Progenitor cell of endocrine pancreas (in vitro differentiated cells): ENCODE results near the gene CEPT1. TPM values are rescaled to one million over a fixed set of nuclear protein-coding genes. Genes with fewer than 3 reads are reported as not detected.

Experiments
- DNase-seq: peaks from one replicate; pipeline ENCODE4 v3.0.0; 2021; ENCODE audit warnings: low spot score; ENCODE audit not compliant: unreplicated experiment
- H3K27ac Mint-ChIP-seq: 2 replicates; pipeline ENCODE4 v1.8.0; 2021; ENCODE audit warnings: mild to moderate bottlenecking, moderate library complexity, mixed read lengths
- H3K27me3 Mint-ChIP-seq: 2 replicates; pipeline ENCODE4 v1.8.0; 2021; ENCODE audit warnings: mixed read lengths
- H3K36me3 Mint-ChIP-seq: 2 replicates; pipeline ENCODE4 v1.8.0; 2022; ENCODE audit warnings: mixed read lengths; ENCODE audit not compliant: insufficient read depth
- H3K4me1 Mint-ChIP-seq: 2 replicates; pipeline ENCODE4 v1.8.0; 2021; ENCODE audit warnings: low read depth, mixed read lengths
- H3K4me3 Mint-ChIP-seq: 2 replicates; pipeline ENCODE4 v1.8.0; 2021; ENCODE audit warnings: low read depth, mild to moderate bottlenecking, moderate library complexity, mixed read lengths
- H3K9me3 Mint-ChIP-seq: 2 replicates; pipeline ENCODE4 v1.8.0; 2021; ENCODE audit warnings: low read depth, mixed read lengths
- CTCF ChIP-seq: fragments of 200-600 bp; sonication (generic); IDR thresholded peaks from one replicate; pipeline ENCODE4 v1.5.0; 2021; ENCODE audit warnings: antibody characterized with exemption, mild to moderate bottlenecking; ENCODE audit not compliant: unreplicated experiment
- total RNA-seq: library from RNA; stranded (reverse); gene quantifications from 2 replicates; pipeline ENCODE4 v1.2.1, GENCODE V29; 2021

The CEPT1 gene
- total RNA-seq, 1 donor from 2014 or later, result 35.6 TPM

- TF ChIP-seq CTCF, result no peak
- H3K4me3 Mint-ChIP-seq, result no peak overlapping the region
- H3K9me3 Mint-ChIP-seq, result peaks cover 3% of the 10 kb centered on the region
- H3K27ac Mint-ChIP-seq, result peak overlapping the region; percentile 74
- DNase-seq, result no peak
- H3K36me3 Mint-ChIP-seq, result no peaks in the 10 kb centered on the region
- H3K4me1 Mint-ChIP-seq, result peaks cover 20% of the 10 kb centered on the region
- H3K27me3 Mint-ChIP-seq, result peaks cover 16% of the 10 kb centered on the region
Observed at GRCh38 chr1:111202707-111203623, 62.9 kb downstream of the CEPT1 start.

- H3K4me1 Mint-ChIP-seq, result peaks cover 18% of the 10 kb centered on the region
- DNase-seq, result no peak
- peaks cover 3% of the 10 kb centered on the region for H3K9me3 Mint-ChIP-seq
- no peak for TF ChIP-seq CTCF
- H3K27me3 Mint-ChIP-seq, result peaks cover 19% of the 10 kb centered on the region
- no peak overlapping the region for H3K27ac Mint-ChIP-seq
- no peaks in the 10 kb centered on the region for H3K36me3 Mint-ChIP-seq
- no peak overlapping the region for H3K4me3 Mint-ChIP-seq
Observed at GRCh38 chr1:111203681-111204200, 63.7 kb downstream of the CEPT1 start.

- Mint-ChIP-seq H3K4me3 (peak overlapping the region; percentile 37), H3K27ac (no peak overlapping the region), H3K4me1 (peaks cover 18% of the 10 kb centered on the region), H3K9me3 (peaks cover 3% of the 10 kb centered on the region), H3K27me3 (peaks cover 19% of the 10 kb centered on the region), H3K36me3 (no peaks in the 10 kb centered on the region)
- no peak for DNase-seq
- no peak for TF ChIP-seq CTCF
Observed at GRCh38 chr1:111204201-111204982, 64.4 kb downstream of the CEPT1 start.

GRCh38 chr1:111204983-111205713 lies 65.1 kb downstream of the CEPT1 start:
- Mint-ChIP-seq H3K4me3 (peak overlapping the region; percentile 19), H3K36me3 (no peaks in the 10 kb centered on the region), H3K9me3 (peaks cover 3% of the 10 kb centered on the region), H3K27ac (no peak overlapping the region), H3K4me1 (peaks cover 18% of the 10 kb centered on the region), H3K27me3 (peaks cover 19% of the 10 kb centered on the region)
- no peak for DNase-seq
- no peak for TF ChIP-seq CTCF

- H3K4me1 Mint-ChIP-seq, result peaks cover 17% of the 10 kb centered on the region
- TF ChIP-seq CTCF, result no peak
- no peaks in the 10 kb centered on the region for H3K36me3 Mint-ChIP-seq
- no peak overlapping the region for H3K4me3 Mint-ChIP-seq
- DNase-seq, result no peak
- H3K9me3 Mint-ChIP-seq, result peaks cover 3% of the 10 kb centered on the region
- peaks cover 19% of the 10 kb centered on the region for H3K27me3 Mint-ChIP-seq
- no peak overlapping the region for H3K27ac Mint-ChIP-seq
Observed at GRCh38 chr1:111205714-111206050, 65.7 kb downstream of the CEPT1 start.
